Activated CD4-positive, CD25-positive, alpha-beta regulatory T cell treated with anti-CD3 and anti-CD28 coated beads, Interleukin-2, amount 50 U/mL, for 72 hours (primary cell): ENCODE results near the gene ISOC2.

Source experiments
- DNase-seq: peaks from one replicate; pipeline ENCODE4 v3.0.0; 2021

Gene ISOC2

DNA sequence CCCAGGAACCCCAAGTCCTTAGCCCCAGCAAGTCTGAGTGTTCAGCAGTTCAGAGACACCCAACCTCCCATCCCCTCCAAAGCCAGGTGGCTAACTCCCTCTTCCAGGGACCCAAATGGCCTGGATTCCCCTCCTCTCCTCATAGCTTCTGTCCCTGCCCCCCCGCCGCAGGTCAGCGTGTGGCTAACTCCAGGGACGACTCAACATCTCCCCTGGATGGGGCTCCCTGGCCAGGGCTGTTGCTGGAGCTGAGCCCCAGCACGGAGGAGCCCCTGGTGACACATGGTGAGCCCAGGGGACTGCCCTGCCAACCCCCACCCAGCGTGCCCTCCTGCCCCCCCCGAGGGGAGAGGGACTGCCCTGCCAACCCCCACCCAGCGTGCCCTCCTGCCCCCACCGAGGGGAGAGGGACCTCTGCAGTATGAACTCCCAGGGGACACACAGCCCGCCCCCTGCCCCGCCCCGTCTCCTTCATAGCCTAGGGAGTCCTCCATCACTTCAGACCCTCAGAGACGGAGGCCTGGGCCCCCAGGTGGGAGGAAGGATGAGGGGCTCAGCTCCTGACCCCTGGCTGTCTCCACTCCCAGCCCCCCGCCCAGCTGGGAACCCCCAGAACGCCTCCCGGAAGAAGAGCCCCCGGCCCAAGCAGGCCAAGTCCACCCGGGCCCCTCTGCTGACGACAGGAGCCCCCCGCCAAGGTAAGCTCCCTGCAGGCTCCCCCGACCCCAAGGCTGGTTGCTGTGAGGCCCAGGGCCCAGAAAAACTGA, 28.5 kb upstream of the ISOC2 start:
- DNase-seq, result no peak

DNA sequence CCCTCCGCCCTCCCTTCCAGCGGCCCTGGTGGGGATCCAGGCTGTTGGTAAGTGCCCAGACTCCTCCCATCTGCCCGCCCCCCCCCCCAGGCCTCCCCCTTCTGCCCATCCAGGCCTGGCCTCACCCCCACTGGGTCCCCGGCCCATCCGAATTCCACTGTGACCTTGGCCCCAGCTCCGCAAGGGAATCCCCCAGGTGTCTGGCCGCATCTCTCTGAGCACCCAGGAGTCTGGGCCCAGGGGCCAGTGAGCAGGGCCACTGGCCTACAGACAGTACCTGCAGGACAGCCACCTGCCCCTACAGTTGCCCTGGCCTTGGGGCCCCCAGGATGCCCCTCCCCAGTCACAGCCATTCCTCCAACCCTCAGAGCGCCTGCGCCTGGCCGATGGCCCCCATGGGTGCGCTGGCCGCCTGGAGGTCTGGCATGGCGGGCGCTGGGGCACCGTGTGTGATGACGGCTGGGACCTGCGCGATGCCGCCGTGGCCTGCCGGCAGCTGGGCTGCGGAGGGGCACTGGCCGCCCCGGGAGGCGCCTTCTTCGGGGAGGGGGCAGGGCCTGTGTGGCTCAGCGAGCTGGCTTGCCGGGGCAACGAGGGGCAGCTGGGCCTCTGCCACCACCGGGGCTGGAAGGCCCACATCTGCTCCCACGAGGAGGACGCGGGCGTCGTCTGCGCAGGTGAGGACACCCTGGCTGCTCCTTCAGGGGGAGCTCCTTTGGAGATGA, 27.7 kb upstream of the ISOC2 start:
- no peak for DNase-seq

- no peak for DNase-seq
Observed at GRCh38 chr19:55487924-55488687, 26.7 kb upstream of the ISOC2 start, which contains the start of gene SSC5D. Gene SSC5D, plus strand, starts transcription at chr19:55488436. Its CDS starts 154 bp downstream, at chr19:55488590.

DNA sequence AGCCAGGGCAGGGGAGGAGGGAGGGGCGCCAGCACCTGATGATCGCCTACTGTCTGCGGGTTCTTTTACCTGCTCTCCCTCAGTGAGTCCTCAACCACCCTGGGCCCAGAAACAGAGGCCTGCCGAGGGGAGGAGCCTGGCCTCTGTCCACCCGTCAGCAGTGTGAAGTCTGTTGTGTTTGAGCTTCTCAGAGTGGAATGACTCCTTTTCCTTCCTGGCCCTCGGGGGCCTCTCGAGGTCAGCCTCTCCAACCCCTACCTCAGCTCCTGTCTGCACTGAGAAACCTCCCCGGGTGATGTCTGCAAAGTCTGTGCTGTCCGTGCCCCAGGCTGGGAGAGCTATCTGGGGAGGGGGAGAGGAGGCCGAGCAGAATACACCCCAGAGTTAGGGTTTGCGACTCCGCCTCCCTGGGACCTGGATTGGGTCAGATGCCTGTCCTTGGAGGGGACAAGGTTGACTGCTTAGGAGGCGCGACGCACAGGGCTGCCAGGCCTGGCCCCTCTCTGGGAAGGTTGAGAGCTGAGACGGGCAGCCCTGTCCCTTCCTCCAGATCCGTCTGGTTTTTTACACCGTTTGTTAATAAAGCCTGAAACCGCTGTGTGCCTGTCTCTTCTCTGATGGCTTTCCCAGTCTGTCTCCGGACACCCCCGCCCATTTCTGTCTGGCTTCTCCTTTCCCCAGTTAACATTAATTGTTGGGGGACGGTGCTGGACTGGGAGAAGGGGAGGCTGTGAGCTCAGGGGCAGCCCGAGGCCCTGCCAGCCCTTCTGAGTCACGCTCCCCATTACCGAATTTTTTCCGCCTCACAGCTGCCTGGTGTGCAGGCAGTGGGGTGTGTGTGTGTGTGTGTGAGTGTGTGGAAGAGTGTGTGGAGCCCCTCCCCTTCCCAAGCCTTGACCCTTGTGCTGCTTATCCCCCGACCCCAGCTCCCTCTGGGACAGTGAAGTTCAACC, 25.8 kb upstream of the ISOC2 start:
- no peak for DNase-seq

- DNase-seq, result no peak
Observed at GRCh38 chr19:55486043-55486970, 24.9 kb upstream of the ISOC2 start.

GRCh38 chr19:55485439-55486011, 24.1 kb upstream of the ISOC2 start:
- DNase-seq, result no peak

DNA sequence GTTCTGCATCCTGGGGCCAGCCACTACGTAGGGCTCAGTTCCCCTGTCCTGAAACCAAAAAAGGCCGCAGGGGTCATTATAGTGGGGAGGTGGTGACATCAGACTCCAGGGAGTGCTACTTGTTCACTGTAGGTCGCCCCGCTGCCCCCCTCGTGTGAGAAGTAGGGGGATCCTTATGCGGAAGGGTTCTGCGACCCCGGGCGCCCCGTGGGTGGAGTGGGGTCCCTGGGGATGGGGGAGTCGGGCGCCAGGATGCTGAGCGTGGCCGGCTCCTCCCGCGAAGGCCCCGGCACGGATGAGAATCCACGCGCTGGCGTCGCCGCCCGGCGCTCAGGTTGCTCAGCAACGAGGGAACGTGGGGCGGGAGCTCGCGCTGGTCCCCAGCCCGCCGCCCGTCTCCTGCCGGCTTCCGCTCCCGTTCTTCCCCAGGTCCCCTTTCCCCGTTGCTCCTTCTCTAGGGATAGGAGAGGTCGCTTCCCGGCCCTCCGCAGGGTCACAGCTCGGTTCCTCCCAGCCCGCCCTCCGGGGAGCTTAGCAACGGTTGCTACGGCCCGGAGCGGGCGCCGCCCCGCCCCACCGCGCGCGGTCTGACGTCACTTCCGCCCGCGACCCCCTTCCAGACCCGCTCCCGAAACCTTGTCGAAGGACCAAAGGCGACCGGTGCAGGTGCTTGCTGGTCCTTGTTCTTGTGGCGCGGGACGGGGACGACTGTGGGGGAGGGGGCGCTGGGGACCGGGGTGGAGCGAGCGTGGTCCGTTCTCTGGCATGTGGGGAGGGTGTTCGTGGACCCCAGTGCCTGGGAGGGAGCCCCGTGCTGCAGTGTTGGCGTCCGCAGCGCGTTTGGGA, 23.4 kb upstream of the ISOC2 start, which contains the start of gene NAT14:
NAT14 (plus strand) TSS at position 596 of the 846 bp plus-strand sequence. CDS start 521 bp downstream, outside the sequence.
- DNase-seq, result peak; percentile 61

DNA sequence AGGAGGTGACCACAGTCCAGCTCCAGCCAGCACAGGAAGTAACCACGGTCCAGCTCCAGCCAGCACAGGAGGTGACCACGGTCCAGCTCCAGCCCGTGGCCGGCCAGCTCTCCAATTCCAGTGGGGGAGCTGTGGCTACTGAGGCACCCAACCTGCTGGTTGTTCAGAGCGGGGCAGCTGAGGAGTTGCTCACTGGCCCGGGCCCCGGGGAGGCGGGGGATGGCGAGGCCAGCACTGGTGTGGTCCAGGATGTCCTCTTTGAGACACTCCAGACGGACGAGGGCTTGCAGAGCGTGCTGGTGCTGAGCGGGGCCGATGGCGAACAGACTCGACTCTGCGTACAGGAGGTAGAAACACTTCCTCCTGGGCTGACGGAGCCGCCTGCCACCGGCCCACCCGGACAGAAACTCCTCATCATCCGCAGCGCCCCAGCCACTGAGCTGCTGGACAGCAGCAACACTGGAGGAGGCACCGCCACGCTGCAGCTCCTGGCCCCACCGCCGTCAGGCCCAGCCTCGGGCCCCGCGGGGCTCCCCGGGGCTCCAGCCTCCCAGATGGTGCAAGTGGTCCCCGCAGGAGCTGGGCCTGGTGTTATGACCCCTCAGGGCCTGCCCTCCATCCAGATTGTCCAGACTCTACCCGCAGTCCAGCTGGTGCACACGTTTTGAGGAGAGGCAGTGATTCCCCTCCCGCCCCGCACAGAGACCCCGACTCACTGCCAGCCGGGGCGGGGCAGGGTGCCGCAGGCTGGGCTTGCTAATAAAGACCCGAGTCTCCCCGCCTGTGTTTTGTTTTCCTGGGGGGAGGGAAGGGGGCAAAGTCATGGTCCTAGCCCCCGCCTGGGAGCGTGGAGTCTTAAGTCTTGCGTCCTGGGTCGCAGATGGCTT, 22.5 kb upstream of the ISOC2 start:
- no peak for DNase-seq

- no peak for DNase-seq
Observed at GRCh38 chr19:55482967-55483705, 21.7 kb upstream of the ISOC2 start.

GRCh38 chr19:55482156-55482961, 20.9 kb upstream of the ISOC2 start:
- DNase-seq, result no peak

- no peak for DNase-seq
Observed at GRCh38 chr19:55481794-55482155, 20.3 kb upstream of the ISOC2 start.

DNA sequence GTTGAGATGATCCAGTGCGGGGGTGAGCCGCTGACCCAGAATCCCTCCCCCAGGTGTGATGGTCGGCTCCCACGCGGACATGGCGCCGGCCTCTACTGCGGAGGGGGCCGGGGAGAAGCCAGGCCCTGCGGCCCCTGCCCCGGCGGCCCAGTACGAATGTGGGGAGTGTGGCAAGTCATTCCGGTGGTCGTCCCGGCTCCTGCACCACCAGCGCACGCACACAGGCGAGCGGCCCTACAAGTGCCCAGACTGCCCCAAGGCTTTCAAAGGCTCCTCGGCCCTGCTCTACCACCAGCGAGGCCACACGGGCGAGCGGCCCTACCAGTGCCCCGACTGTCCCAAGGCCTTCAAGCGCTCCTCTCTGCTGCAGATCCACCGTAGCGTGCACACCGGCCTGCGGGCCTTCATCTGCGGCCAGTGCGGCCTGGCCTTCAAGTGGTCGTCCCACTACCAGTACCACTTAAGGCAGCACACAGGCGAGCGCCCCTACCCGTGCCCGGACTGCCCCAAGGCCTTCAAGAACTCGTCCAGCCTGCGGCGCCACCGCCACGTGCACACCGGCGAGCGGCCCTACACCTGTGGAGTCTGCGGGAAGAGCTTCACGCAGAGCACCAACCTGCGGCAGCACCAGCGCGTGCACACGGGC, 19.8 kb upstream of the ISOC2 start:
- DNase-seq, result no peak

DNA sequence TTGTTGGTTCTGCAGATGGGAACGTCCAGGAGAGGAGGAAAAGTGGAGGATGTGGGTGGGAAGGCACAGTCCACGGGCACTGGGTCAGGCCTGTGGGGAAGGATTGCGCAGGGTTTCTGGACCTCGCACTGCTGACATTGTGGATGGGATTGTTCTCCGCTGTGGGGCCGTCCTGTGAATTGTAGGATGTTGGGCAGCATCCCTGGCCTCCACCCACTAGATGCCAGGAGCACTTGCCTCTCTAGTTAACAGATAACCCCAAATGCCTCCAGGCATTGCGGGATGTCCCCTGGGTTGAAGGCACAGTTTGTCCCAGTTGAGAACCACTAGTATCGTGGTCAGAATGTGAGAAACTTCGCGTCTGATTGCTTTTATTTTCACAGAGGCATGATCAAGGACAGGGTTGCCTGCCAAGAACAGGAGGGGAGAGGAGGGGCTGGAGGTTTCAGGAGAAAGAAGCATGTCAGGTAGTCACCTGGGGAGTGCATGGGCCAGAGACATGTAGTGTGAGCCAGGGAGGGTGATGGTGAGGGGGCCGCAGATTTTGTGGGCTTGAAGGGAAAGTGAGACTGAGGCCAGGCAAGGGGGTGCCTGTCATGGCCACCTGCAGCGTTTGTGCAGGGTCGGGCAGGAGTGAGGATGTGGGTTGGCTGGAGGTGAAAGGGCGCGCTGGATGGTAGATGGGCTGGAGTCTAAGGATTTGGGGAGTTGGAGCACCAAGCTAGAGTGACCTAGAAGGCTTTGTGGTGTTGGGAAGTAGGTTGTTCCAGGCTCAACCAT, 18.2 kb upstream of the ISOC2 start:
- no peak for DNase-seq

DNA sequence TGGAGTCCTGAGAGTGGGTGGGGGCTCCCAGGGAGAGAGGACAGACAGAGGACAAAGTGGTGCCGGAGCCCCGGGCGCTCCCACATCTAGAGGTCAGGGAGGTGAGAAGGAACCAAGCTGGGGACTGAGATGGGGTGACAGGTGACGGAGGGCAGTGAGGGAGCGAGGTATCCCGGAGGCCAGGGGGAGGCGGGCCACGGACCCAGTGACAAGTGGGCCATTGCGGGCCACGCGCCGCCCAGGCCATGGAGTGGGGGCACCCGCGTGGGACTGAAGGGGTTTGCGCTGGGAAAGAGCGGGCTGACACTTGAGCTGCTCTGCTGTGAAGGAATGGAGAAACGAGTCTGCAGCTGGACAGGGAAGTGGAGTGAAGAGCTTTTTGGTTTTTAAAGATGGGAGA, 17.6 kb upstream of the ISOC2 start:
- DNase-seq, result no peak

DNA sequence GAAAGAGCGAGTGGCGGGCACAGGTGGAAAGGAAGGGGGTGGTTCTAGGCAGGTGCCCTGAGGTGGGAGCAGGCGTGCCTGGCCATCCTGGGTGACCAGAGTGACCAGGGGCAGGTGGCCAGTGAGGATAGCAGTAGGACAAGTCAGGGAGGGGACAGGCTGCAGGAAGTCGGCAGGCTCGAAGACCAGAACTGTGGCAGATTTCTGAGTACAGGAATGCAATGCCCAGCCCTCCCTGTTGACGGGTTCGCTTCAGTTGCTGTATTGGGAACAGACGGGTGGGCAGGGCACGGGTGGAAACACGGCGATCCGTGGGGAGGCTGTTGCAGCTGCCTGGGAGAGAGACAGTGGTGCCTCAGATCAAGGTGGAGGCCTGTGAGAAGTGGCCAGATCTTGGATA, 16.9 kb upstream of the ISOC2 start:
- DNase-seq, result no peak

GRCh38 chr19:55477905-55478304, 16.5 kb upstream of the ISOC2 start:
- no peak for DNase-seq
